ENCODE results near the gene PGBD2. TPM values are rescaled to one million over a fixed set of nuclear protein-coding genes. Genes with fewer than 3 reads are reported as not detected.
A peak's percentile ranks its signal among the peaks of the same experiment; 100 is the strongest.

Gene PGBD2
- total RNA-seq, 2 experiments from 2014 or later: 4.1 to 5.1 TPM

- DNase-seq: no peak
- H3K27ac Mint-ChIP-seq: no peak overlapping the region
- H3K9me3 Mint-ChIP-seq: no peaks in the 10 kb centered on the region
- H3K27me3 Mint-ChIP-seq: peaks cover 38% of the 10 kb centered on the region
- ChIA-PET CTCF (no interaction called here), POLR2A (no interaction called here)
- H3K4me1 Mint-ChIP-seq: no peaks in the 10 kb centered on the region
- H3K4me3 Mint-ChIP-seq: no peak overlapping the region
- no peaks in the 10 kb centered on the region for H3K36me3 Mint-ChIP-seq (ENCODE audit: low read depth)
These were observed 11.2 kb upstream of the PGBD2 start for GRCh38 chr1:248894837-248895236.

DNA sequence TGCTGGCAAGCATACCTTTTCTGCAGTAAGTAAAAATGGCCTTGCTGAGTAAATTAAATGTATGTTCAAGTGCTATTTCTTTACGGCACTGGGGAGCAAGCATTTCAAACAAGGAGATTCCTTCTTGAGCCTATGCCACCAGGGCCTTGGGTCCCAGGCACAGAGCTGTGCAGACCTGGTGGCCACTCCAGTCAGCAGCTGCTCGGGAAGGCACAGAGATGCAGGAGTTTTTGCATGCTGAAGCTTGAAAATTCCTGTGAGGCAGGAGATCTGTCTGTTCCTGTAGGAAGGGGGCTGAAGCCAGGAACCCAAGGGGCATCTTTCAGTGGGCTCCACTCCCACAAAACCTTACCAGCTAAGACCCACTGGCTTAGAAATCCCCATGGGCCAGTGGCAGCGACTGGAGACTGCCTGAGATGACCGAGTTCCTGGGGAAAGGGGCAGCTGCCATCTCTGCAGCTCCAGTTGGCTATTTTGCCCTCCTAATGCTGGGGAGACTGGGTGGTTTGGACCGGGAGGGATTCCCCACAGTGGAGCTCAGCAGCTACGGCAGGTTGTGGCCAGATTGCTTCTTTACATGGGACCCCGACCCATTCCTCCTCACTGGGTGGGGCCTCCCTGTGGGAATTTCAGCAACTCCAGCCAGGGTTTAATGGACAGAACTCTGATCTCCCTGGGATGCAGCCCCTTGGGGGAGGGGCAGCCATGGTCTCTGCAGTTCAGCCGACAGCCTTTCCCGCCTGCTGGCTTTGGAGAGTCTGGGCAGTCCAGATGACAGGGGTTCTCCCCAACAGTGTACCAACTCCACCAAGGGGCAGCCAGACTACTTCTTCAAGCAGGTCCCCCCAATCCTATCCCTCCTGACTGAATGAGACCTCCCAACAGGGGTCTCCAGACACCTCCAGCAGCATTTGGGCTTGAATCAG, 8.4 kb upstream of the PGBD2 start:
- no peak overlapping the region for H3K4me3 Mint-ChIP-seq
- H3K27me3 Mint-ChIP-seq: peaks cover 50% of the 10 kb centered on the region
- no peak overlapping the region for H3K27ac Mint-ChIP-seq
- POLR2A ChIA-PET: no interaction called here
- H3K9me3 Mint-ChIP-seq: no peaks in the 10 kb centered on the region
- CTCF ChIA-PET: interaction anchor here (1.3 kb wide), 1 partner anchor 23 kb away, joined by 4 read pairs; no protein-coding TSS in a partner anchor
- H3K36me3 Mint-ChIP-seq (ENCODE audit: low read depth): no peaks in the 10 kb centered on the region
- peaks cover 5% of the 10 kb centered on the region for H3K4me1 Mint-ChIP-seq
- no peak for DNase-seq

GRCh38 chr1:248900637-248901036, 5.4 kb upstream of the PGBD2 start:
- H3K4me3 Mint-ChIP-seq: no peak overlapping the region
- H3K9me3 Mint-ChIP-seq: no peaks in the 10 kb centered on the region
- no peak for DNase-seq
- ChIA-PET CTCF (interaction anchor here (1.3 to 1.7 kb wide), 2 partner anchors 9 to 40 kb away, joined by 5 to 6 read pairs; no protein-coding TSS in a partner anchor), POLR2A (no interaction called here)
- peaks cover 36% of the 10 kb centered on the region for H3K27me3 Mint-ChIP-seq
- H3K27ac Mint-ChIP-seq: no peak overlapping the region
- H3K4me1 Mint-ChIP-seq: peaks cover 10% of the 10 kb centered on the region
- H3K36me3 Mint-ChIP-seq (ENCODE audit: low read depth): no peaks in the 10 kb centered on the region

- Mint-ChIP-seq H3K4me1 (peaks cover 13% of the 10 kb centered on the region), H3K36me3 (ENCODE audit: low read depth) (no peaks in the 10 kb centered on the region), H3K27me3 (peaks cover 36% of the 10 kb centered on the region), H3K4me3 (no peak overlapping the region), H3K9me3 (no peaks in the 10 kb centered on the region), H3K27ac (no peak overlapping the region)
- ChIA-PET POLR2A (no interaction called here), CTCF (no interaction called here)
- DNase-seq: no peak
These were observed 4.5 kb upstream of the PGBD2 start for GRCh38 chr1:248901578-248901977.

- POLR2A ChIA-PET: no interaction called here
- H3K27ac Mint-ChIP-seq: no peak overlapping the region
These were observed 1.4 kb upstream of the PGBD2 start for GRCh38 chr1:248904437-248905216.

GRCh38 chr1:248905662-248906008, 400 bp upstream of the PGBD2 start:
- Mint-ChIP-seq H3K4me1 (peaks cover 30% of the 10 kb centered on the region), H3K27ac (peak overlapping the region; percentile 99), H3K4me3 (peak overlapping the region; percentile 95), H3K27me3 (peaks cover 15% of the 10 kb centered on the region), H3K36me3 (ENCODE audit: low read depth) (peaks cover 2% of the 10 kb centered on the region), H3K9me3 (no peaks in the 10 kb centered on the region)
- ChIA-PET CTCF (interaction anchor here (0.6 to 1.6 kb wide), 4 partner anchors 32 to 80 kb away, joined by 3 to 7 read pairs (median 3); partner anchors contain the start of gene SH3BP5L), POLR2A (no interaction called here)
- no peak for DNase-seq

More at GRCh38 chr1:248904437-248905216, 1.4 kb upstream of the PGBD2 start:
- no peaks in the 10 kb centered on the region for H3K36me3 Mint-ChIP-seq (ENCODE audit: low read depth)
- no peak overlapping the region for H3K4me3 Mint-ChIP-seq
- no peaks in the 10 kb centered on the region for H3K9me3 Mint-ChIP-seq
- peaks cover 30% of the 10 kb centered on the region for H3K4me1 Mint-ChIP-seq
- H3K27me3 Mint-ChIP-seq: peaks cover 25% of the 10 kb centered on the region
- no peak for DNase-seq
- CTCF ChIA-PET: interaction anchor here (1.8 kb wide), 1 partner anchor 10 kb away, joined by 5 read pairs; no protein-coding TSS in a partner anchor

GRCh38 chr1:248906753-248907661, 972 bp downstream of the PGBD2 start:
- no peaks in the 10 kb centered on the region for H3K9me3 Mint-ChIP-seq
- DNase-seq: no peak
- H3K4me1 Mint-ChIP-seq: peaks cover 25% of the 10 kb centered on the region
- peak overlapping the region; percentile 97 for H3K27ac Mint-ChIP-seq
- peaks cover 8% of the 10 kb centered on the region for H3K27me3 Mint-ChIP-seq
- peak overlapping the region; percentile 95 for H3K4me3 Mint-ChIP-seq
- POLR2A ChIA-PET: no interaction called here
- CTCF ChIA-PET: interaction anchor here (0.5 to 1.6 kb wide), 2 partner anchors 62 to 187 kb away, joined by 3 read pairs; no protein-coding TSS in a partner anchor
- peaks cover 2% of the 10 kb centered on the region for H3K36me3 Mint-ChIP-seq (ENCODE audit: low read depth)

DNA sequence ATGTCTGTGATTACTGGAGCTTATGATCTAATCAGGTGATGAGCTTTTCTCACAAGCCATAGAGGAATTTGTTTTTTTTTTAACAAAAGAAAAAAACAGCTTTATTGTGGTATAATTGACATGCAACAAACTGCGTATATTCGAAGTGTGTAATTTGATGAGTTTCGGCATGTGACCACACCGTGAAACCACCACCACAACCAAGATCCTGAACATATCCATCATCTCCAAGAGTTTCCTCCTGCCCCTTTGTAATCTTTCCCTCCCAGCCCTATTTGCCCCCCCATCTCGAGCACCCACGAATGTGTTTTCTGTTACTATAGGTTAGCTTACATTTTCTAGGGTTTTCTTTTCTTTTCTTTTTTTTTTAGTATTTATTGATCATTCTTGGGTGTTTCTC, 4.7 kb downstream of the PGBD2 start:
- Mint-ChIP-seq H3K9me3 (no peaks in the 10 kb centered on the region), H3K4me1 (peaks cover 19% of the 10 kb centered on the region), H3K27ac (no peak overlapping the region), H3K27me3 (no peaks in the 10 kb centered on the region), H3K4me3 (no peak overlapping the region), H3K36me3 (ENCODE audit: low read depth) (peaks cover 15% of the 10 kb centered on the region)
- ChIA-PET POLR2A (no interaction called here), CTCF (interaction anchor here (2.3 kb wide), 1 partner anchor 10 kb away, joined by 5 read pairs; no protein-coding TSS in a partner anchor)
- DNase-seq: no peak

DNA sequence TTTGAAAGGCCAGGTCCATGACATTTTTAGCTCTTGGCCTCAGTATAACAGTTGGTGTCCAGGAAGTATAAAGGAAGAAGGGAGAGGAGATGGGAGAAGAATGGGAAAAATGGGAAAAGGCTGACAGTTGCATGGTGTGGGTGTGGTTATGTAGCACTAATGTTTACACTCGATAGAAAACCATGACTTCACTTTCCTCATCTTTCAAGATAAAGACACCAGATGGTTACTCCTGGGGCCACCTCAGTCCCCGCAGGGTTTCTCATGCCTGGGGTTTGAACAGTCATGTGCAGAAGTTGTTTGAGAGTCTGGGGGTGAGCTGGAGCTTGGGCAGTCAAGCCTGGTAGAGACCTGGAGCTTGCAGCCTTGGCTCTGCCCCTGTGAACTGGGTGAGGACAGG, 7.9 kb downstream of the PGBD2 start:
- Mint-ChIP-seq H3K4me1 (peaks cover under 1% of the 10 kb centered on the region), H3K27me3 (no peaks in the 10 kb centered on the region), H3K27ac (no peak overlapping the region), H3K9me3 (no peaks in the 10 kb centered on the region), H3K4me3 (no peak overlapping the region), H3K36me3 (ENCODE audit: low read depth) (peaks cover 28% of the 10 kb centered on the region)
- CTCF ChIA-PET: interaction anchor here (1.5 to 1.6 kb wide), 2 partner anchors 9 to 10 kb away, joined by 5 to 6 read pairs; no protein-coding TSS in a partner anchor
- no peak for DNase-seq
- POLR2A ChIA-PET: no interaction called here

GRCh38 chr1:248914796-248915381, 8.9 kb downstream of the PGBD2 start:
- Mint-ChIP-seq H3K27ac (no peak overlapping the region), H3K4me3 (no peak overlapping the region), H3K36me3 (ENCODE audit: low read depth) (peaks cover 33% of the 10 kb centered on the region), H3K4me1 (no peaks in the 10 kb centered on the region), H3K9me3 (no peaks in the 10 kb centered on the region), H3K27me3 (no peaks in the 10 kb centered on the region)
- ChIA-PET POLR2A (no interaction called here), CTCF (interaction anchor here (0.6 to 1.6 kb wide), 2 partner anchors 11 to 146 kb away, joined by 3 to 5 read pairs; no protein-coding TSS in a partner anchor)
- DNase-seq: no peak

DNA sequence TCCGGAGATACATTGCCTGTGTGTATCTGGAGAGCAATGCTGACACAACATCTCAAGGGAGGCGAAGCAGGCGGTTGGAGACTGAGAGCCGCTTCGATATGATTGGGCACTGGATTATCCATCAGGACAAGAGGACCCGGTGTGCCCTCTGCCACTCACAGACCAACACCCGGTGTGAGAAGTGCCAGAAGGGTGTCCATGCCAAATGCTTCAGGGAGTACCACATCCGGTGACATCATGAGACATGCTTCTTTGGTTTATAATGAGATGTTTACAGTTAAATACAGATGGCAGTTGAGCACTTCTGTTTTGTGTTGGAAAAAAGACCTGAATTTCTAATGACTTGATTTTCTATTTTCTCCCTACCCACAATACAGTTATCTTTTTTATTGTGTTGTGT, 12.1 kb downstream of the PGBD2 start:
- Mint-ChIP-seq H3K27me3 (no peaks in the 10 kb centered on the region), H3K4me3 (no peak overlapping the region), H3K36me3 (ENCODE audit: low read depth) (peaks cover 37% of the 10 kb centered on the region), H3K27ac (no peak overlapping the region), H3K9me3 (no peaks in the 10 kb centered on the region), H3K4me1 (no peaks in the 10 kb centered on the region)
- CTCF ChIA-PET: no interaction called here
- POLR2A ChIA-PET: no interaction called here
- DNase-seq: no peak

All from activated CD4-positive, alpha-beta T cell treated with anti-CD3 and anti-CD28 coated beads, Interleukin-2, amount 10 ng/mL, durations not matched to agents 7 days and 5 days (primary cell).